ENCODE data around the gene TACC3.

The TACC3 gene

DNA sequence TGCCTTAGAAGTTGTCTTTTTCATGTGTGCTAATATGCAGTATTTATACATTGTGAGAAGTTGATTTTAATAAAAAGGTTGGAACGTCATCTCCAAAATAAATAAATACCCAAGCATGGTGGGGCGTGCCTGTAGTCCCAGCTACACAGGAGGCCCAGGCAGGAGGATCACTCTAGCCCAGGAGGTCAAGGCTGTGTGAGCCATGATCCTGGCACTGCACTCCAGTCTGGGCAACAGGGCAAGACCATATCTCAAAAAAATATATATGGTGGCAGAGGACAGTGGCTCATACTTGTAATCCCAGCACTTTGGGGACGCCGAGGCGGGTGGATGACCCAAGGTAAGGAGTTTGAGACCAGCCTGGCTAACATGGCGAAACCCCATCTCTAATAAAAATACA lies 15.6 kb upstream of the TACC3 start:
- no peak for DNase-seq

DNA sequence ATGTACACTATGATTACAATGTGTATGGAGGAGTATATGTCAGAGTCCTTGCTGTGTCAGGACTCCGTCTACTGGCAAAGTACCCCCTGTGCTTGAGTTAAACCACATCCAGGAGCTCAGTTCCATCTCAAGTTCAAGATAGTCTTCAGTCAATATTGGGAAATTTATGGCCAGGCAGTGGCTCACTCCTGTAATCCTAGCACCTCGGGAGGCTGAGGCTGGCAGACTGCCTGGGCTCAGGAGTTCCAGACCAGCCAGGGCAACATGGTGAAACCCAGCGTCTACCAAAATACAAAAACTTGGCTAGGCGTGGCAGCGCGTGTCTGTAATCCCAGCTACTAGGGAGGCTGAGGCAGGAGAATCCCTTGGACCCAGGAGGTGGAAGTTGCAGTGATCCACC lies 15.0 kb upstream of the TACC3 start:
- no peak for DNase-seq

DNA sequence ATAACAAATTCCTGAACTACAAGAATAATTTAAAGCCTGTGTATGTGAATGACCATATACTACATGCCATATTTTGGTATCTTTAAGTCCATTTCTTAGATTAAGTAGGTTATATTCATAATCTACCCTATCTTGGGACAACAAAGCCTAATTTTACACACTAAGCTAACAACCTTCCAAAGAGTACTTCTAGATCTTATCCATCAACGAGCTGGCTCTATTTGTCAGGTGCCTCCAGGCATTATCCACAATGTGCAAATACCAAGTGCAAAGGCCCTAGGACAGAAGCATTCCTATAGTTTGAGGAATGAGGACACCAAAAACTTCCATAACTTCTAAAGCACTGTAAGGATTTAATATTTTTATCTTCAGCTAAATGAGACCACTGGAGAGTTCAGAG lies 12.7 kb upstream of the TACC3 start:
- no peak for DNase-seq

DNA sequence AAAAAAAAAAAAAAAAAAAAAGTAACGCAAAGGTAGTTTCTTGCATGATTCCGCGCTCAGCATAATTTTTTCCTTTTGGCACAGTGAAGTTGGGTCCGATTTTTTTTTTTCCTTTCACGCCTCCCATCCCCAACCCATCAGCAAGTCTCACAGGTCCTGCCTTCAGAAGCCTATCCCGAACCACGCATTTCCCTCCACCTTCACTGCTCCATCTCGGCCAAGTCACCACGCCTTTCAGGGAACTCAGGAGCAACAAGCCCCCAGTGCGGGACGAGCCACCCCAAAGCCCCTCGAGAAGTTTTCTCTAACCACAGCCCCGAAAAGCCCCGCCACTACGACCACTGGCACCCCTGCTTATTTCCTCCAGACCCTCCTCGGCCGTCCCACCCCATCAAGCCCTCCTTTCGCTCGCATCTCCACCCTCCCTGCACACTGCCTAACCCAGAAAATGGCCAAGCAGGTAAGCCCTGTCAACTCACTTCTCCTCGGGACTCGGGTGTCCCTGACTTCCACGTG lies 10.2 kb upstream of the TACC3 start:
- DNase-seq: no peak

DNA sequence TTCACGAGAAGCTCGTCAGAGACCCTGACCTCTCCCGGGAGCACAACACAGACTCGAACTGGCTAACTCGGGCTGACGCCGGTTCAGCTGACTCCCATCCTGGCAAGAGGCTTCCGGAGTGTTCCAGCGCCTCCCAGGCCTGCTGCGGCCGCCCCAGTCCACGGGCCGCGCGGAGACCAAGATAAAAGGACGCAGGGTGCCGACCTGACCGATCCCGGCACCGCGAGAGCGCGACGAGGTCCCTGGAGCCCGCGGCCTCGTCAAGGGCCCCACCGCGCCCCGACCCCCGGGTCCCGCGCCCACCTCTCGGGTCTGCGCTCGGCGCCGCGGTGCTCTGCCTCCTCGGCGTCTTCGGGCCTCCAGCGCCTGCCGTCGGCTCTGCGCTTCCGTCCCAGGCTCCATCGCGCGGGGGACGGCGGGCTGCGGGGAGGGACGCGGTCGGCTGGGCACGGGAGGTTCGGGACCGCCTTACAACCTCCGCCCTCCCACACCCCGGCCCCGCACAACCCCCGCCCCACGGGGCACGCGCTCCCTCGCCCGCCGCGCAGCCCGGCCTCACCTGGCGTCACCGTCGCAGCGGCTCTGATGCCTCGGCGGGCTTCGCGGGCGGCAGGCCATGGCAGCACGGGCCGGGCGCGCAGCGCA lies 9.6 kb upstream of the TACC3 start:
- no peak for DNase-seq

DNA sequence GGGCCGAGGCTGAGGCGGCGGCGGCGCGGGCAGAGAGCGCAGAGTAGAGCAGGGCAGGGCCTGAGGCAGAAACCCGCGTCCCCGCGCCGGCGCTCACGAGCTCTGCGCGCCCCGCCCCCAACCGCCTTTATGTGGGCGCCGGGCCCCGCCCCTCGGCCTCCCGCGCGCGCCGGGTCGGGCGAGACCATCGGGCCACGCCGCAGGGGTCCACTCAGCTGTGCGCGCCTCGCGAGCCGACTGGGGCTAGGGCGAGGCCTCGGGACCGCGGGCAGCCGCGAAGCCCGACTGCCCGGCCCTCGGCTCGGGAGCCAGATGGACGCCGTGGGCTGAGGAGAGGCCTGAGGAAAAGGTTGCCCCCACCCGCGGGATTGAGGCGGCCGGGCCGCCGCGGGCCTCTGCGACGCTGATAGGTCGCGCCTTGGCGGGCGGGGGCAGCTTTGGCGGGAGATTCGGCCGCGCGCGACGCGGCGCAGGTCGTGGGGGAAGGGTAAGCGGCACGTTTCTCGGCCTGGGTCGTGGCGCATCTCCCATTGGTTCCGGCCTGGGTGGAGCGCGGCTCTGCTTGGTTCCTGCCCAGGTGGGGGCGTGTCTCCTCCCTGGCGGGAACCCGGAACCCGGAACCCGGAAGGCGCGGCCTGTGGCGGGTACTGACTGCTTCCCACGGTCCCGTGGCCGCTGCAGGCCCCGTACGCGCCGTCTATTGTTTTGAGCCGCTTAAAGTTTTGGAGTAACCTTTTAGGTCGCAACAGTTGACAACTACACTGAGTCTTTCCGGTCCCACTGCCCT lies 8.9 kb upstream of the TACC3 start, which contains the start of gene SLBP:
SLBP (minus strand) TSS at position 104 of the 787 bp plus-strand sequence. CDS start 131 bp downstream, outside the sequence.
- DNase-seq: peak; percentile 96

DNA sequence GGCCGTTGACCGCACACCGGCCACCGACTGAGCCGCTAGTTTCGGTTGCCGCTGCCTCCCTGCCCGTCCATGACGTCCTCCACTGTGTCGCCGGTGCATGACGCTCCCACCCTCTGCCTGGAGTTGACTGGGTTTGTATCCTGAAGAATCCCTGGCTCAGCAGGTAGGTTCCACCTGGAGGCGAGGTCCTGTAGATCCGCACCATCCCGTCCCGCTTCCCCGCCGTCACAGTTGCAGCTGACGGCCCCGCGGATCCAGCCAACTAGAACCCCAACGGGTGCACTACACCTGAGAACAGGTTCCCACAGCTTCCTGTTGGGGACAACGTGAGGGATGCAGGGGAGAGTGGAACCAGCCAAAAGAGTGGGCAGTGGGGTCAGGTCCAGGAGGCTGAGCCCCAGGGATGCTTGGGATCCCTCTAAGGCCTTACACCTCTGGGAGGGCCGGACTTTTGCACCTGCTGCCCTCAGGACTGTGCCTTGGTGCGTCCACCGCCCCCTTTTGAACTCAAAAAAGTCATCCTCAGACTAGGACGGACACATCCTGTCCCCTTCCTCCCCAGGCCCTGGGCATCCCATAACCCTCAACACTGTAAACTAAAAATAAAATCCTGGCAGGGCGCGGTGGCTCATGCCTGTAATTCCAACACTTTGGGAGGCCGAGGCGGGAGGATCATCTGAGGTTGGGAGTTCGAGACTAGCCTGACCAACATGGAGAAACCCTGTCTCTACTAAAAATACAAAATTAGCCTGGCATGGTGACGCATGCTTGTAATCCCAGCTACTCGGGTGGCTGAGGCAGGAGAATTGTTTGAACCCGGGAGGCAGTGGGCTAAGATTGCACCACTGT lies 8.1 kb upstream of the TACC3 start:
- DNase-seq: peak; percentile 40

DNA sequence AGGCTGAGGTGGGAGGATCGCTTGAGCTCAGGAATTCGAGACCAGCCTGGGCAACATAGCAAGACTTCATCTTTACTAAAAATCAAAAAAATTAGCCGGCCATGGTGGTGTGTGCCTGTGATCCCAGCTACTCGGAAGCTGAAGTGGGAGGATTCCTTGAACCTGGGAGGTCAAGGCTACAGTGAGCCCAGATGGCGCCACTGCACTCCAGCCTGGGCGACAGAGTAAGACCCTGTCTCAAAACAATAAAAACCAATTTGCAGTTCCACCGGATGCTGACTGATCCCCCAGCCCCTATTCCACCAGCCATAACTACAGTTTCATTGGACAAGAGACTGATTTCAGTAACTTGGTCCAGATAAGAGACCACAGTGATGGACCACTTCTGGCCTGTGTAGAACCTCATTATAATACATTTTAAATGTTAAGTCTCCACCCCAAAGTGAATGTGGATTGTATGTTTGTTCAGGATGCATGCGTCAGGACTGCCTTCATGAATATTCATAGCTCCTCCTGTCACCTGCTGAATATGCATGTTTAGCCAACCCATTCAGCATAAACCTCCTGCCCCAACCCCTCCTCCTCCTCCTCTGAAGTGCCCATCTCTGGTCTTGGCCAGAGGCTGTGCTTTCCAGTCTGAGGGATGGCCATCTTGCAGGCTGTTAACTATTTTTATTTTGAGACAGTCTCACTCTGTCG lies 6.9 kb upstream of the TACC3 start:
- no peak for DNase-seq

DNA sequence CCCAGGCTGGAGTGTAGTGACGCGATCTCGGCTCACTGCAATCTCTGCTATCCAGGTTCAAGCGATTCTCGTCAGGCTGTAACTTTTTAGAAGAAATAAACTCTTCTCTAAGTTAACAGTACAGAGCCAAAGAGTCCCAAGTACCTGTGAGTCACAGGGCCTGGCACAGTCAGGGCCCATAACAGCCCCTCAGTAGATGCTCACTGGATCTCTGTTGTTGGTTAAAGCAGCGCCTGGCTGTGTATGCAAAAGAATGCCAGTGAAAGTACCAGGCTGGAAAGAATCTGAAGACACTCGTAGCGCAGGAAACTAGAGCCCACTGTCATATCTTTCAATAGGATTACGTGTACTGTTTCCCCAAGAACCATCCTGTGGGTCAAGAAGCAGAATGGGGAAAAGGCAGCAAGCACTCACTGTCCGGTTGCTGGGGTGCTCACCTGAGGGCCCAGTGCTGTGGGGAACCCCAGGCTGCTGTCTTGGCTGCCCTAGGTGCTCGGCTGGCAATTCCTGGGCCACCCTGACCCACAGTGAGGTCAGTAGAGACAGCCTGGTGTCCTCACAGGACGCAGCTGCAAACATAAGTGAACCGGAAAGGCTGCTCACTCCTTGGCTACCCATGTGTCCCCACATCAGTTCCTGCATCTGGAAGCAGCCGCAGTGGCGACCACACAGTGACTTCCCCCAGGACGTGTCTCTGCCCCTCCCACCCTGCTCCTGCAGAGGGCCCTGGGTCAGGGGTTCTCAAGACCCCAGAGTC lies 6.1 kb upstream of the TACC3 start:
- DNase-seq: no peak

DNA sequence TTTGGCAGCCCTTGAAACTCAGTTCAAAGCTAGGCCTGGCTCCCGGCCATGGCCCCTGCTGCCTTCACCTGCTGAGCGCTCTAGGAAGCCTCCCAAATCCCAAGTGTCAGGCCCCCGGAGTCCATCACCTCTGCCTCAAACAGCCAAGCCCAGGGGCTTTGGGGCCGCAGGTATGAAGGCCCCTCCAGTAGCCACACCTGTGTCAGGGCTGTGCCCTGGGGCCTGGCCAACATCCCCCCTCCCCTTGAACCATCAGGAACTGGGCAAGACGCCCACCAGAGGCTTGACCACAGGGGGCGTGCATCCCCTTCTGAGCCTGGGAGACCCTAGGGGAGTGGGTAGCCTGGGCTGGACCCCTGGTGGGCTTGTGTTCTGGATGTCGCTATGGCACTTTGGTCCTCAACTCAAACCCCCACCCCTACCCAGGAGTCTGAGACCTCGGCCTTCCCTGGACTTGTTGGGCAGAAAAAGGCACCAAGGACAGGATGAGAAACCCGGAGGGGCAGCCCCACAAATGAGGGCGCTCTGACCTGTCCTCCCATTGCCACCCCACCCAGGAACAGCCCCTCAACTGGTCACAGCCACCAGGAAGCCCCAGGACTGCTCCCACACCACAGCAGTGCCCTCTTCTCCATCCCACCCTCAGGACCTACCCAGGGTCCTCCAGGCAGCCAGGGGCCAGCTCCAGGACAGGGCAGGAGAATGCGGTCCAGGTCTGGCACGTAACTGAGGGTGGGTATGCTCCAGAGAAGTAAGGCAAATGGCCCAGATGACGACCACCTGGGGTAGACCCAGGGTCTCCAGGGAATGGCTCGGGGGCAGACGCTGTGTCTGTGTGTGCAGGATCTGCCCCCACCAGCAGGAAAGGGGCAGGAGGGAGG lies 5.0 kb upstream of the TACC3 start:
- no peak for DNase-seq

DNA sequence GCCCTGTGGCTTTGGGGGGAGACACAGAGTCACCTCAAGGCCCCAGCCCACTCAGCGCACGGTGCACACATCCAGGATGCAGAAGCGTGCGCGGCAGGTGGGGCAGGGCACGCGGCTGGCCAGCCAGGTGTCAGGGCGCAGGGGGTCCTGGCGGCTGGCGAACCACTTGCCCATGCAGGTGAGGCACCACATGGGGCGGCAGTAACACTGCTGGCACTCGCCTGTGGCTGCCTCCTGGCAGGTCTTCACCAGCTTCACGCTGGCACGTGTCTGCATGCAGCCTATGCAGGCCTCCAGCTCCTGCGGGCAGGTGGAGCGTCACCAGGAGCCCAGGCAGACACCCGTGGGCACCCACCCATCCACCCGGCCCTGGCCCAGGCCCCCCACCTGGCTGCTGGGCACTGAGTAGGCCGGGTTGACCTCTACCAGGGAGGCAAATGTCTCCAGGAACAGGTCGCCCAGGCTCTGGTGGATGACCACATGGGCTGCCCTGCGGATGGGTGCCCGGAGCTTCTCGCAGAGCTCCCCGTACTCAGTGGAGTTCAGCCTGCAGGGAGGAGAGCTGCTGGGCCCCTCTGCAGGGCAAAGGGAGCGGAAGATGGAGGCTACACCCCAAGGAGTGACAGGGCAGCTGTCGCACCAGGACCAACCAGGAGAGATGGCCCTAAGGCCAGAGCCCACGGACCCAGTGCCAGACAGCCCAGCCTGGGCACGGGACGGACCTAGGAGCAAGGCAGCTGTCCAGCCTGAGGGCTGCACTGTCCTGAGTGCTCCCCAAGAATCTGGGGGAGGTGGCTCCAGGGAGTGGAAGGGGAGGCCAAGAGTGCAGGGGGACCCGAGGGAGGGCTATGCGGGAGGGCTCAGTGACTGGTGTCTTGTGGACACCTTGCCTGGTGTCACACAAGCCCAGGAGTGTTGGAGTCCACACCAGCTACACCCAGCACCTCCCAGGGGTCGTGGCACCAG lies 3.9 kb upstream of the TACC3 start:
- no peak for DNase-seq

DNA sequence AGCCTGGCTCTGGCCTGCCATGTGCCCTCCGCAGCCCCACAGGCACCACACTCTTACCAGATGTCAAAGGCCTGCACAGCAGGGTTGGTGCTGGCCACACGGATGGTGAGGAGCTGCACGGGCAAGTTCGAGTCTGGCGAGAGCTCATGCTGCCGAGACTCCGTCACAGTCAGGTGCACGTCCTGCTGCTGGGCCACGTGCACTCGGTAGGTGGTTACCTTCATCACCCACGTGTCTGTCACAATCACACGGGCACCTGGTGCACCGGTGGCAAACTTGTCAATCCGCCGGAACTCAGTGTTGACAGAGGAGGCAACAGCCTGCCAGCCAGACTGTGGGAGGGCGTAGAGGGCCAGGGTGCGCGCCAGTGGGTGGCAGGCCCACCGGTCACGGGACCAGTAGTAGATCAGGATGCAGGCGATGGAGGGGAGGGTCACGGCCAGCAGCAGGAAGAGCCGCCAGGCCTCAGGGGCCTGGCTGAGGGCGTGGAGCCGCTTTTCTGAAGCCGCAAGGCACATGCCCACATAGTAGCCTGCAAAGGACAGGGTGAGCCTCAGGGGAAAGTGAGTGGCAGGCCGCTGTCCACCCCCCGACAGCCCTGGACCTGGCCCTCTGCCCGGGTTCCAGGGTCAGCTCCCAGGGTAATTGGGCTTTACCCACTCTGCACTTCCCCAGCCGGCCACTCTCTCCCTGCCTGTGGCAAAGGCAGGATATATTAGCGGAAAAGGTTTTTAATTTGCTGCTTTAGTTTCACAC lies 3.0 kb upstream of the TACC3 start:
- DNase-seq: no peak

DNA sequence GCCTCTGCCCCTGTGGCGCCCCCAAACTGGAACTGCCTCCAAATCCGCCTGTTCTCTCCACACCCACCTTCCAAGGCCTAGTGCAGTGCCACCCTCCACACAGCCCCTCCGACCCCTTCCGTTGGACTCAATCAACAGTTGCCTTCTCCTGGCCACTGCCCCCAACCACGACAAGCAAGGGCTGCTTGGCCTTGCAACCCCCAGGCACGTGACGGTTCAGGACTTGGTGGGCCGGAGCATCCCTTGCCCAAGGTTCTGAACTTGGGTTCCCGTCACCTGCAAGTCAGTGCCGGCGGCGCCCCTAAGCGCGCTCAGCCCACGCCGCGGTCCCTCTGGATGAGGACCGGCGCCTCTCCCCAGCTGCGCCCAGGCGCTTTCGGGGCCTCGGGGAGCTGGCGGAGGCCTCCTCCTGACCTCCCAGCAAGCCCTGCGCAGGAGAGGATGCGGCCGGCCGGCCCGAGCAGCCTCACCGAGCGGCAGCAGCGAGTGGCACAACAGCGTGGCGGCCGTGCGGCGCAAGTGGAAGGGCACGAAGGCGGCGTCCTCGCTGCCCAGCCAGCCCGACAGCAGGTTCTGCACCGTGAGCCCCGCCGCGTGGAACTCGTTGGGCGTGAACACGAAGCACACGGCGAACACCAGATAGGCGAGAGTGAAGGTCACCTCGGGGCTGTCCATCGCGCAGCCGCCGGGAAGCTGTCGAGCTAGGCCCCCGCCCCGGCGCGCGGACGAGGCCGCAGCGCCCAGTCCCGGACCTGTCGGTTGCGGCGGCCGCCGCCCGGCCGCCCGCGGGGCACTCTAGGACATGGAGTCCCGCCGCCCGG lies 948 bp upstream of the TACC3 start:
- peak; percentile 31 for DNase-seq

DNA sequence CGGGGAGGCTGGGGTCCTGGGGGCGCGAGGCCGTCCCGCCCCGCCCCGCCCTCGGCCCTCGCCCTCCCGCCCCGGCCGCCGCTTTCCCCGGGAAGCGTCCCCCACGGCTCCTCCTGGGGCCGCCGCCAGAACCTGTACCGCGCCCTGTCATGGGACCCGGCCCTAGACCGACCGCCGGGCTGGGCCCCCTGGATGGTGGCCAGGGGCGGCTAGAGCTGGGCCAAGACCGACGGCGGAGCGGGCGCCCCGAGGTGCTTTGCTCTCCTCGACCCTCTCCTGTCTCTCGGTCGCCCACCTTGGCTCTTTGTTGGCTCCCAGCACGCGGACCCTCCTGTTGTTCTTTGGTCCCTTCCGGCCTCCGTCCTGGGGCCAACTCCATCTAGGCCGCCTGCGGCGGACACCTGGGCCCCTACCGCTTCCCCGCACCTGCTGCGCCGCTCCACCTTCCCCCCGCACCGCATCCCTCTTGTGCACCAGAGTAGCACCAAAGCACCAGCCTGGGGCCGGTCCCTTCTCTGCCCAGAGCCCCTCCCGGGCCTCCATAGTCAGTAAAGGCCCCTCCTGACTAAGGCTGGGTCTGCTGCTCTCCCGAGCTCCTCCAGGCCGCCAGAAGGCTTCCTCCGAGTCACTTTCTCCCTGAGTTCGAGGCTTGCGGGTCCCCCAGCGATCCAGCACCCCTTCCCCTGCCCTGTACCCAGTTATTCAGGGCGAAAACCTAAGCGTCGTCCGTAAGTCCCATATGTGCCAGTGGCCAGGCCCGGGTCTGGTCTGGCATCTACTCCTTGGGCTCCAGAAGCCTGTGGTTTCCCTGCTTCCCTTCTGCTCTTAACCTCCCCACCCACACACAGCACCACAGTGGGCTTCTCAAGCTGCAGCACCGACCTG lies 587 bp downstream of the TACC3 start:
- DNase-seq: no peak

DNA sequence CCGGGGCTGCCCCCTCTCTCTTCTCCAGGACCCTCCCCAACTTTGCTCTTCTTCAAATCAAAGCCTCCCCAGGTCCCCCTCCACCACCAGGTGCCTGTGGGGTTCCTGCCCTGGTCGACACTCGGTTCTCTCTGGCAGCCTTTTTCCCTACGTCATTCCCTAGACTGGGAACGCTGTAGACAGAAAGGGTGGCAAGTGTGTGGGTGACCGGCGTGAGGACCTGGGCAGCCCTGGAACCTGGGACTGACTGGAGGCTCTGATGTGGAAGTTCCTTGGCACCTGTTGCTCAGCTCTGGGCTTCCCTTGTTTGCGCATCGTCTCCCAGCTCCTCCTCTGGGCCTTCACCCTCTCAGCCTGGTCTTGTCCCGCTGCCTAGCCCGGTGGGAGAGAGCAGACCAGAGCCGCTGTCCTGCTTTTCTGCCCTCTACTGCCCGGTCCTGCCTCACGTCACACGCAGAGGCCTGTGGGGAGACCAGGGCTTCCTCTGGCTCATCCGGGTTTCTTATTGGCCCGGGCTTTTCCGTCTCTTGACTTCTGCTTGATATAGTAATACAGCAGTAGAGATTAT lies 1.3 kb downstream of the TACC3 start:
- DNase-seq: no peak

DNA sequence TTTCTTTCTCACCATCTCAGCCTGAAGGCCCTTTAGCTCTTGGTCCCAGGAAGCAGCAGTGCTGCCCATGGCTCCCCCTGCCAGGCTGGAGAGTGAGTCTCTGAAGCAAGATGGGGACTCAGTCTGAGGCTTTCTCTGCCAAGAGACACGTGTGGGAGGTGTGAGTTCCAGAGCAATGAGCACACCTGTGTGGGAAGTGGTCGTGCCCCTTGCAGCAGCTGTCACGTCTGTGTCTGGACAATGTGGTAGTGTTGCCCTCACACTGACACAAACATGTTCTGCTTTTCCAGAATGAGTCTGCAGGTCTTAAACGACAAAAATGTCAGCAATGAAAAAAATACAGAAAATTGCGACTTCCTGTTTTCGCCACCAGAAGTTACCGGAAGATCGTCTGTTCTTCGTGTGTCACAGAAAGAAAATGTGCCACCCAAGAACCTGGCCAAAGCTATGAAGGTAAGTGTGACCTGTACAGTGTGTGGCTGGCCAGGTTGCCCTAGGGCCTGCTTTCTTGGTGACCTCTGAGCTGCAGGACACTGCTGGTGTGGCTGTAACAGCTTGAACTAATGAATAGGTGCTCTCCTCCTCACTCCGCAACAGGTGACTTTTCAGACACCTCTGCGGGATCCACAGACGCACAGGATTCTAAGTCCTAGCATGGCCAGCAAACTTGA lies 1.9 kb downstream of the TACC3 start:
- DNase-seq: no peak

Data from NCI-H510A (cell line).